ENCODE measurements around the gene ARMC2. TPM values are rescaled to one million over a fixed set of nuclear protein-coding genes. Genes with fewer than 3 reads are reported as not detected.

The ARMC2 gene, protein sequence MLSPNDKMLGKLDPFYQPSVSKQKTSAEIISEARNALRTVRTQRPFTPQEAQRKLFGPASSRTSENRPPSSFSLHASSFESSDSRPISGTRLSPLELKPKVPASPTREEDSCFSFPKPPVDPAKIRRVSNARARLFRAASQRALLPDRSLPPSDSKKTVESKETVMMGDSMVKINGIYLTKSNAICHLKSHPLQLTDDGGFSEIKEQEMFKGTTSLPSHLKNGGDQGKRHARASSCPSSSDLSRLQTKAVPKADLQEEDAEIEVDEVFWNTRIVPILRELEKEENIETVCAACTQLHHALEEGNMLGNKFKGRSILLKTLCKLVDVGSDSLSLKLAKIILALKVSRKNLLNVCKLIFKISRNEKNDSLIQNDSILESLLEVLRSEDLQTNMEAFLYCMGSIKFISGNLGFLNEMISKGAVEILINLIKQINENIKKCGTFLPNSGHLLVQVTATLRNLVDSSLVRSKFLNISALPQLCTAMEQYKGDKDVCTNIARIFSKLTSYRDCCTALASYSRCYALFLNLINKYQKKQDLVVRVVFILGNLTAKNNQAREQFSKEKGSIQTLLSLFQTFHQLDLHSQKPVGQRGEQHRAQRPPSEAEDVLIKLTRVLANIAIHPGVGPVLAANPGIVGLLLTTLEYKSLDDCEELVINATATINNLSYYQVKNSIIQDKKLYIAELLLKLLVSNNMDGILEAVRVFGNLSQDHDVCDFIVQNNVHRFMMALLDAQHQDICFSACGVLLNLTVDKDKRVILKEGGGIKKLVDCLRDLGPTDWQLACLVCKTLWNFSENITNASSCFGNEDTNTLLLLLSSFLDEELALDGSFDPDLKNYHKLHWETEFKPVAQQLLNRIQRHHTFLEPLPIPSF
- total RNA-seq (2022; extraction: Qiagen RNA extraction; ENCODE audit: low read depth) = 1.4 to 2.3 TPM (median 1.9 TPM) in 5 replicates

DNA sequence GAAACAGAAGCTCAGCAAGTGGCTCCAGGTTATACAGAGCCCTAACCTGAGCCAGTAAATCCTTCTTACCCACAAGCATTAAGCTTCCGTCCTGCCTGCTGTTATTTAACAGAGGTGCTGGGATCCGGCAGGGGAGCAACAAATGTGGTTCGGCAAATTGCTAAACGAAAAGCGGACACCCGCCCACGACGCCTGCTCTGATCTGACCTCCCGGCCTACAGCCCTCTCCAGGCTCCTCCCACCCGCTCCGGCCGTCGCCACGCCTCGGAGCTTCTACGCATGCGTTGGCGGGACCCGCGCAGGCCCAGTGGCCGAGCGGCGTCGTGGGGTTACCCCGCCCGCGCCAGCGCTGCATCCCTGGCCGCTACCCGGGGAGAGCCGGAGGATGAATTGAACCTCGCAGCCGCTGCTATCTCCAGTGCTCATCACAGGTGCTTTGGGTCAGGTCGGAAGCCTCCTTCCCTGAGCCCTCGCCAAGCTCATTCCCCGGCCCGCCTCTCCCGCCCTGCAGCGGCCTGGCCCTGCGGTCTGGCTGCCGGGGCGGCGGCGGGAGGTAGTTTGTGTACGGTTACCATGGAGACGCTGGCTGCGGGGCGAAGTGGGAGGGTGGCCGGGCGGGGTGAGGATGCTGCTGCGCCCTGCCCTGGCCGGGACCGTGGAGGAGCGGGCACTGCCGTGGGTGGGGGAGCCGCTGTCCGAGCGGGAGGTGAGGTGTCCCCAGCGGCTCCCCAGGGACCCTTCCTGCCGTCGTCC is at the start of gene ARMC2:
ARMC2 (plus strand) TSS at position 307 of the 753 bp plus-strand sequence. CDS start 5,846 bp downstream, outside the sequence.

Other genes with a start within 250 kb of the ARMC2 start
- gene SESN1, start 246.4 kb downstream of the ARMC2 start, total RNA-seq (2022; extraction: Qiagen RNA extraction; ENCODE audit: low read depth) = 8.7 to 9.6 TPM (median 9.0 TPM) in 5 replicates
- gene CEP57L1, start 247.1 kb downstream of the ARMC2 start, total RNA-seq (2022; extraction: Qiagen RNA extraction; ENCODE audit: low read depth) = 8.3 to 10.7 TPM (median 8.5 TPM) in 5 replicates

Data from A549 treated with CpdA at 1 μM for 4 hours (cell line).